SJCRH30 (cell line): ENCODE results near the gene USP13. TPM values are rescaled to one million over a fixed set of nuclear protein-coding genes. Genes with fewer than 3 reads are reported as not detected.
"Not testable (repeated sequence)": the region's sequence is repeated elsewhere in the genome, so short reads cannot be mapped to it uniquely, and the experiment has no call there.

Experiments used
- DNase-seq, 2 experiments: peaks; one replicate each; pipeline ENCODE4 v3.0.0-alpha.2; 2015 to 2020
- H3K27ac ChIP-seq: fragments of 250-450 bp; sonication (Bioruptor Pico); 2 replicates; pipeline ENCODE4 v1.5.1; 2020; ENCODE audit warnings: mild to moderate bottlenecking, moderate library complexity
- H3K27me3 ChIP-seq: fragments of 250-450 bp; sonication (Bioruptor Pico); 2 replicates; pipeline ENCODE4 v1.5.1; 2020; ENCODE audit warnings: mild to moderate bottlenecking, moderate library complexity
- H3K36me3 ChIP-seq: fragments of 250-450 bp; sonication (Bioruptor Pico); 2 replicates; pipeline ENCODE4 v1.5.1; 2020; ENCODE audit warnings: mild to moderate bottlenecking, moderate library complexity
- H3K4me1 ChIP-seq: fragments of 250-450 bp; sonication (Bioruptor Pico); 2 replicates; pipeline ENCODE4 v1.5.1; 2020; ENCODE audit warnings: mild to moderate bottlenecking, moderate library complexity
- H3K4me3 ChIP-seq: fragments of 250-450 bp; sonication (Bioruptor Pico); 2 replicates; pipeline ENCODE4 v1.5.1; 2020; ENCODE audit warnings: mild to moderate bottlenecking, moderate library complexity
- H3K9me3 ChIP-seq: fragments of 250-450 bp; sonication (Bioruptor Pico); replicated peaks from 2 replicates; pipeline ENCODE4 v1.5.1; 2020; ENCODE audit warnings: mild to moderate bottlenecking, moderate library complexity
- total RNA-seq: library from RNA; depleted of rRNA; stranded (reverse); fragments of >200 nt; shearing (Covaris generic); gene quantifications from 2 replicates; pipeline ENCODE4 v1.2.3, GENCODE V29; 2014

USP13 gene
- total RNA-seq, 1 experiment from 2014 or later, result 14.5 TPM

GRCh38 chr3:179642871-179643270 lies 10.0 kb upstream of the USP13 start:
- Histone ChIP-seq H3K36me3 (no peaks in the 10 kb centered on the region), H3K27me3 (no peaks in the 10 kb centered on the region), H3K4me1 (no peaks in the 10 kb centered on the region), H3K9me3 (no peaks in the 10 kb centered on the region), H3K27ac (no peak overlapping the region), H3K4me3 (no peak overlapping the region)
- no peak for DNase-seq

DNA sequence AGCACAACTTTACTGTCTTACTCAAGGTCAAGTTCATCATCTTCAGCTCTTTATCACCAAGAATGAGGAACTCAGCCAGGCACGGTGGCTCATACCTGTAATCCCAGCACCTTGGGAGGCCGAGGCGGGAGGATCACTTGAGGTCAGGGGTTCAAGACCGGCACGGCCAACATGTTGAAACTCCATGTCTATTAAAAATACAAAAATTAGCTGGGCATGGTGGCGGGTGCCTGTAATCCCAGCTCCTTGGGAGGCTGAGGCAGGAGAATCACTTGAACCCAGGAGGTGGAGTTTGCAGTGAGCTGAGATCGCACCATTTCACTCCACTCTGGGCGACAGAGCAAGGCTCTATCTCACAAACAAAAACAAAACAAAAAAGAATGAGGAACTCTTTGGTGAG lies 9.0 kb upstream of the USP13 start:
- not testable (repeated sequence) for DNase-seq, H3K4me1 ChIP-seq

GRCh38 chr3:179646177-179646576 lies 6.7 kb upstream of the USP13 start:
- no peaks in the 10 kb centered on the region for H3K36me3 ChIP-seq
- no peaks in the 10 kb centered on the region for H3K4me1 ChIP-seq
- H3K27me3 ChIP-seq, result no peaks in the 10 kb centered on the region
- H3K4me3 ChIP-seq, result no peak overlapping the region
- no peaks in the 10 kb centered on the region for H3K9me3 ChIP-seq
- no peak for DNase-seq
- H3K27ac ChIP-seq, result no peak overlapping the region

More for the DNA sequence above, 9.0 kb upstream of the USP13 start:
- H3K27me3 ChIP-seq, H3K4me3 ChIP-seq, H3K27ac ChIP-seq, H3K9me3 ChIP-seq, H3K36me3 ChIP-seq: not testable (repeated sequence)

GRCh38 chr3:179651687-179652446 lies 973 bp upstream of the USP13 start:
- H3K36me3 ChIP-seq, result no peaks in the 10 kb centered on the region
- H3K4me1 ChIP-seq, result peaks cover 4% of the 10 kb centered on the region; the same call in 1 of the 2 replicates
- H3K27ac ChIP-seq, result peak overlapping the region; percentile 52
- peak overlapping the region; percentile 97 for H3K4me3 ChIP-seq
- H3K9me3 ChIP-seq, result no peaks in the 10 kb centered on the region
- peak in 1 of 2 experiments; percentile 3 for DNase-seq
- H3K27me3 ChIP-seq, result no peaks in the 10 kb centered on the region

- Histone ChIP-seq H3K4me1 (peaks cover 4% of the 10 kb centered on the region; the same call in 1 of the 2 replicates), H3K27ac (peak overlapping the region; percentile 67), H3K36me3 (no peaks in the 10 kb centered on the region), H3K9me3 (no peaks in the 10 kb centered on the region), H3K4me3 (peak overlapping the region; percentile 97), H3K27me3 (no peaks in the 10 kb centered on the region)
- DNase-seq, result peak; percentile 78 to 82
Observed at GRCh38 chr3:179653096-179653797, 407 bp downstream of the USP13 start.

DNA sequence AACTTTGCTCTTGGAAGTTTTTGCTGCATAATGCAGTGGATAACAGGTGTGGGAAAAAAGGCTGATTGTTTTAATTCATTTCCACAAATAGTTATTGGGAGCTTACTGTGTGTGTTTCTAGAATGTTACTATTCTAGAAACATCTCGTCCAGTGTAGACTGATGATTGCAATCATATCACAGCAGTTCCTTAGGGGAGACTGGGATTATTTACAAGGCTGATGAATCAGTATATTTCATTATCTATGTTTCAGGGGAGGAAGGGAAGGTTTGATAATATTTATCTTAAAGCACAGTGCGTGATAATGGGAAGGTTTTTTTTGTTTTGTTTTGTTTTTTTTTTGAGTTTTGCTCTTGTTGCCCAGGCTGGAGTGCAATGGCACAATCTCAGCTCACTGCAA lies 2.4 kb downstream of the USP13 start:
- Histone ChIP-seq H3K4me1 (peaks cover 4% of the 10 kb centered on the region; the same call in 1 of the 2 replicates), H3K4me3 (no peak overlapping the region), H3K27ac (no peak overlapping the region), H3K36me3 (no peaks in the 10 kb centered on the region), H3K9me3 (no peaks in the 10 kb centered on the region), H3K27me3 (no peaks in the 10 kb centered on the region)
- no peak for DNase-seq

- Histone ChIP-seq H3K9me3 (no peaks in the 10 kb centered on the region), H3K4me1 (peaks cover 4% of the 10 kb centered on the region; the same call in 1 of the 2 replicates), H3K27ac (no peak overlapping the region), H3K4me3 (no peak overlapping the region), H3K27me3 (no peaks in the 10 kb centered on the region), H3K36me3 (no peaks in the 10 kb centered on the region)
- peak in 1 of 2 experiments; percentile 20 for DNase-seq
Observed at GRCh38 chr3:179658606-179659005, 5.8 kb downstream of the USP13 start.

DNA sequence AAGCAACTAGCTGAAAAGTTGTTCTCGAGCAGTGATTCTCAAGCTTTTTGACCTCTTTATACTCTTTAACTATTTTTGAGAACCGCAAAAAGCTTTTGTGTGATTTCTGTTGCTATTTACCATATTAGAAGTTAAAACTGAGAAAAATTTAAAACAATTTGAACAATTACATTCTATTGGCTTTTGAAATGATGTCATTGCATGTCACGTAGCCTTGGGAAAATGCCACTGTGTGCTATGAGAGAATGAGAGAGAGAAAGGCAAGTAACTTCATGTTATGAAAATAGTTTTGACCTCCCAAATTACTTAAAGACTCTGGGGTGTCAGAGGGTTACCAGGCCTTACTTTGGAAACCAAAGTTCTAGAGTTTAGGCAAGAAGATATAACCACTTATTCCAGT lies 8.0 kb downstream of the USP13 start:
- peaks cover 2% of the 10 kb centered on the region for H3K4me1 ChIP-seq
- H3K9me3 ChIP-seq, result no peaks in the 10 kb centered on the region
- no peak for DNase-seq
- no peaks in the 10 kb centered on the region for H3K27me3 ChIP-seq
- H3K36me3 ChIP-seq, result no peaks in the 10 kb centered on the region
- H3K4me3 ChIP-seq, result no peak overlapping the region
- no peak overlapping the region for H3K27ac ChIP-seq

- Histone ChIP-seq H3K36me3 (no peaks in the 10 kb centered on the region), H3K4me3 (no peak overlapping the region), H3K27me3 (no peaks in the 10 kb centered on the region), H3K9me3 (no peaks in the 10 kb centered on the region), H3K4me1 (peaks cover 10% of the 10 kb centered on the region), H3K27ac (no peak overlapping the region)
- no peak for DNase-seq
Observed at GRCh38 chr3:179661777-179662176, 8.9 kb downstream of the USP13 start.

DNA sequence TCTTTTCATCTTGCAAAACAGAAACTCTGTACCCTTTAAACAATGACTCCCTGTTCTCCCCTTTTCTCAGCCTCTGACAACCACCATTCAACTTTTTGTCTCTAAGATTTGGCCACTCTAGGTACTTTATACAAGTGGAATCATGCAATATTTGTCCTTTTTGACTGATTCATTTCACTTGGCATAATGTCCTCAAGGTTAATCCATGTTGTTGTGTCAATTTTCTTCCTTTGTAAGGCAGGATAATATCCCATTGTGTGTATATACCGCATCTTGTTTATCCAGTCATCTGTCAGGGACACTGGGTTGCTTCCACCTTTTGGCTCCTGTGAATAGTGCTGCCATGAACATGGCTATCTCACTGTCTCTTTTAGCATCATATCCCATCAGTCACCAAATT lies 10.3 kb downstream of the USP13 start:
- DNase-seq, result no peak
- no peak overlapping the region for H3K4me3 ChIP-seq
- H3K9me3 ChIP-seq, result no peaks in the 10 kb centered on the region
- H3K36me3 ChIP-seq, result no peaks in the 10 kb centered on the region
- H3K4me1 ChIP-seq, result peaks cover 11% of the 10 kb centered on the region
- no peaks in the 10 kb centered on the region for H3K27me3 ChIP-seq
- no peak overlapping the region for H3K27ac ChIP-seq

DNA sequence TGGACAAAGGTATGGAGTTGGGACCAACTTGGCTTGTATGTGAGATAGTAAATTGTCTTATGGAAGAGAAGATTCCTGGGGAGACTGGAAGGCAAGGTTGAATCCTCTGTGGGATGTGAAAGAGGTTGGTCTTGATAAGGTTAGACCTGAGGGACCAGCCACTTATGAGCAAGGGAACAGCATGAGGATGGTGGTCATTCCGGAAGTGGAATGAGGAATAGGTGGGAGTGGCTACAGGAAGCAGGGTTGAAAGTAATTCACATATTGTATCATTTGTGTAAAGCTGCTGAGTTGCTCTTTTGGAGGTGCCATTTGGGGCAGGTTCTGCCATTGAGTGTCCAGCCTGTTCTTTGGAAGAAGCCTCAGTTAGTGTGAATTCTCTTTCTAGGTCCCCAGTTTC lies 13.2 kb downstream of the USP13 start:
- Histone ChIP-seq H3K27ac (peak overlapping the region; percentile 14), H3K9me3 (no peaks in the 10 kb centered on the region), H3K4me3 (no peak overlapping the region), H3K36me3 (no peaks in the 10 kb centered on the region), H3K4me1 (peaks cover 11% of the 10 kb centered on the region), H3K27me3 (no peaks in the 10 kb centered on the region)
- no peak for DNase-seq

DNA sequence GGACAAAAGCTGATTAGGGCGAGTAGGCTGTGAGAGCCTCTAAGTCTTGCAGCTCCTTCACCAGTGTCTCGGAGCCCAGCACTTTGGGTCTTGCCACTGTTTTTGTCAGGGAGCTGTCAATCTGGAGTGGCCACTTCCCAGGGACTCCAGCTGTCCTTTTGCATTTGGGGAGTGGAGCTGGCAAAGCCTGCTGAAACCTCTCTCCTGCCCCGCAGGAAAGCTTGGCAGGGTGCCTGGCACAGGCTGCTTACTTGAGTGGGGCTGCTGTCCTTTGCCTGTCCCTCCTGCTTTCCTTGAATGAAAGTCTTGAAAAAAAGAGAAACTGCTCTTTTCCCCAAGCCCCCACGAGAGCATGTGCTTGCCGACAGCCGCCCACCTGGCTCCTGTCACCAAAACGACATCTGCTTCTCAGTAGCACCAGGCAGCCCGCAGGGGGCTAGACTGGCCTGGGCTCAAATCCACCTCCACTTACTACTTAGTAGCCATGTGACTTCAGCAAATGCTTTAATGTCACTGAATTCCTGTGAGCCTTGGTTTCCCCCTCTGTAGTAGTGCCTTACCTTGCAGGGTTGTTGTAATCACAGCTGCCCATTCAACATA lies 13.7 kb downstream of the USP13 start:
- no peak overlapping the region for H3K4me3 ChIP-seq
- peak overlapping the region; percentile 14 for H3K27ac ChIP-seq
- peak; percentile 50 to 62 for DNase-seq

DNA sequence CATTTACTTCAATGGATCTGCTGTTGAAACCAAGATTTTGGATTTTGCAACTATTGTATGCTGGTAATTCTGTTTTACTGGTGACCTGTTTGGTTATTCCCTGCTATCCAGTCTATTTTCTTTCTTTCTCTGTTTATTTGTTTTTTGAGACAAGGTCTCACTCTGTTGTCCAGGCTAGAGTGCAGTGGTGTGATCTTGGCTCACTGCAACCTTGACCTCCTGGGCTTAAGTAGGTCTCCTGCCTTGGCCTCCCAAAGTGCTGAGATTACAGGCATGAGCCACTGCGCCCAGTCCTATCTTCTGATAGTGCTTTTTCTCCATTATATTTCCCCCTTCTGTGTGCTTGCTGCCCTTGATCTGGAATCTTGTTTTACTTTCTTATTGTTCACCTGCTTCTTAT lies 15.6 kb downstream of the USP13 start:
- Histone ChIP-seq H3K9me3 (no peaks in the 10 kb centered on the region), H3K4me3 (no peak overlapping the region), H3K27me3 (no peaks in the 10 kb centered on the region), H3K27ac (no peak overlapping the region), H3K4me1 (peaks cover 11% of the 10 kb centered on the region), H3K36me3 (no peaks in the 10 kb centered on the region)
- DNase-seq, result no peak

More for the DNA sequence above, 13.7 kb downstream of the USP13 start:
- H3K36me3 ChIP-seq, result no peaks in the 10 kb centered on the region
- no peaks in the 10 kb centered on the region for H3K27me3 ChIP-seq
- H3K4me1 ChIP-seq, result peaks cover 11% of the 10 kb centered on the region
- no peaks in the 10 kb centered on the region for H3K9me3 ChIP-seq

GRCh38 chr3:179670311-179670710 lies 17.5 kb downstream of the USP13 start:
- DNase-seq, result no peak
- Histone ChIP-seq H3K36me3 (no peaks in the 10 kb centered on the region), H3K27ac (no peak overlapping the region), H3K4me1 (peaks cover 11% of the 10 kb centered on the region), H3K27me3 (no peaks in the 10 kb centered on the region), H3K4me3 (no peak overlapping the region), H3K9me3 (no peaks in the 10 kb centered on the region)

- Histone ChIP-seq H3K4me3 (no peak overlapping the region), H3K4me1 (peaks cover 4% of the 10 kb centered on the region), H3K27ac (no peak overlapping the region), H3K36me3 (no peaks in the 10 kb centered on the region), H3K9me3 (no peaks in the 10 kb centered on the region), H3K27me3 (no peaks in the 10 kb centered on the region)
- DNase-seq, result no peak
Observed at GRCh38 chr3:179671309-179671708, 18.5 kb downstream of the USP13 start.
